Breast epithelium (tissue), 4 donors: ENCODE results near the gene MOXD1. TPM values are rescaled to one million over a fixed set of nuclear protein-coding genes. Genes with fewer than 3 reads are reported as not detected.

Experiments
- DNase-seq, 2 donors: peaks; one replicate each; pipeline ENCODE4 v3.0.0-alpha.2; 2019; ENCODE audit warnings: low spot score in 2 of 2
- H3K27ac ChIP-seq, 2 donors: fragments of 200-600 bp; sonication (generic) in 1 of 2; one replicate each; pipeline ENCODE4 v1.5.1; 2016 to 2019; ENCODE audit warnings: mild to moderate bottlenecking in 1 of 2
- H3K27me3 ChIP-seq, 2 donors: fragments of 200-600 bp; sonication (generic) in 1 of 2; one replicate each; pipeline versions ENCODE4 v1.5.1 to v1.6.0; 2017 to 2019; ENCODE audit warnings: control low read depth in 1 of 2, mild to moderate bottlenecking in 1 of 2
- H3K36me3 ChIP-seq: fragments of 200-600 bp; one replicate; pipeline ENCODE4 v1.5.1; 2019
- H3K4me1 ChIP-seq, 2 donors: fragments of 200-600 bp; sonication (generic); one replicate each; pipeline ENCODE4 v1.5.1; 2016 to 2019; ENCODE audit warnings: control low read depth in 1 of 2
- H3K4me3 ChIP-seq, 3 donors: fragments of 200-600 bp; sonication (generic); 1 replicate in 2 of 3; 2 replicates in 1 of 3; pipeline ENCODE4 v1.5.1; 2016 to 2019; ENCODE audit warnings: mild to moderate bottlenecking in 3 of 3, moderate library complexity in 2 of 3
- H3K9me3 ChIP-seq, 2 donors: fragments of 200-600 bp; sonication (generic) in 1 of 2; one replicate each; pipeline ENCODE4 v1.5.1; 2016 to 2019; ENCODE audit warnings: control low read depth in 1 of 2
- POLR2A ChIP-seq: fragments of 450-650 bp; IDR thresholded peaks from one replicate; pipeline ENCODE4 v1.6.1; 2016; ENCODE audit warnings: antibody characterized with exemption, mild to moderate bottlenecking, moderate library complexity
- POLR2AphosphoS5 ChIP-seq, 3 donors: sonication (generic); formaldehyde crosslinking; IDR thresholded peaks; one replicate each; pipeline ENCODE4 v1.6.1; 2017; ENCODE audit warnings: antibody characterized with exemption in 3 of 3
- intact Hi-C: fragments of 100-400 bp; cut with DNase I; formaldehyde crosslinking; loops from one replicate; pipeline ENCODE4 v1.15.1; 2023; ENCODE audit warnings: low total_unique reads
- total RNA-seq, 3 donors: library from RNA; depleted of rRNA; stranded (reverse); fragments of >200 nt; gene quantifications; one replicate each; pipeline ENCODE4 v1.1.0, GENCODE V29; 2016
- TF ChIP-seq, protein P1 (sequence below), 3 donors: fragments of 450-650 bp; IDR thresholded peaks; one replicate each; pipeline ENCODE4 v1.5.1; 2016 to 2017; ENCODE audit warnings: antibody characterized with exemption in 3 of 3, mild to moderate bottlenecking in 3 of 3, moderate library complexity in 3 of 3

MOXD1 gene
- total RNA-seq, 3 donors from 2014 or later: 1.8 to 2.9 (median 1.9) TPM

DNA sequence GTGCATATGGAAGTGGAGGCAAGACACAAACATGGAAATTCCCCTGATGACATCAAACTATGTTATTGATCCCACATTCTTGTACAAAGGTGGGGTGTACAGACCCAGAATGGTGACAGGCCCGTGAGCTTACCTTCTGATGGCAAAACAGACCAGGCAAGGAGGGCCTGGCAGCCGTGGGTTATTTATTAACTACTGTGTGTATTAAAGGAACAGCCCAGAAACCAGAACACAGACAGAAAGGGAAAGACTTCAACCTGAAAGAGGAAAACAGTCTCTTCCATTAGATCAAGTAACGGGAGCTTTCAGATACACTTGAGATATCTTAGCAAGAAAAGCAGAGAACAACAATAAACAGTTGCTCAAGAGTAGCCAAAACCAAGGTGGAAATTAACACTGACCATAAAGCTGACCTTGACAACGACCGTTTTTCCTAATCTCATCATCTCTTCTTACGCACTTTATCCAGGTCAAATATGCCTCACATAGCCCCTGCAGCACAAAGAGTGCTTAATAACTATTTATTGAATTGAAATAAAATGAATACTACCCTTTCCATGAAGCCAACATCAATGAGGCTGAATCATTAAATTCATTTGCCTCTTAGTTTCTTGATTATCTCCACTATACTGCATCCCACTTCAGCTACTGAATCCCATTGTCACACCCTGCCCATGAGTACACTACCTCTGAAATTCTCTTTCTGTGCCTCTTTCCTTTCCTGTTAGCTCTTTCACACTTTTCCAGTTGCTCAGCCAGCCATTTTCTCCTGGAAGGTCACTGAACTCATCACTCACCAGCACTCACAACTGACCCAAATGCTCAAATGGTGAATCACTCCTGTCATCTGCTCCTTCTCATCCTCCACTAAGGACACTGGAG is 67.4 kb downstream of the MOXD1 start:
- TF ChIP-seq, protein P1, sequence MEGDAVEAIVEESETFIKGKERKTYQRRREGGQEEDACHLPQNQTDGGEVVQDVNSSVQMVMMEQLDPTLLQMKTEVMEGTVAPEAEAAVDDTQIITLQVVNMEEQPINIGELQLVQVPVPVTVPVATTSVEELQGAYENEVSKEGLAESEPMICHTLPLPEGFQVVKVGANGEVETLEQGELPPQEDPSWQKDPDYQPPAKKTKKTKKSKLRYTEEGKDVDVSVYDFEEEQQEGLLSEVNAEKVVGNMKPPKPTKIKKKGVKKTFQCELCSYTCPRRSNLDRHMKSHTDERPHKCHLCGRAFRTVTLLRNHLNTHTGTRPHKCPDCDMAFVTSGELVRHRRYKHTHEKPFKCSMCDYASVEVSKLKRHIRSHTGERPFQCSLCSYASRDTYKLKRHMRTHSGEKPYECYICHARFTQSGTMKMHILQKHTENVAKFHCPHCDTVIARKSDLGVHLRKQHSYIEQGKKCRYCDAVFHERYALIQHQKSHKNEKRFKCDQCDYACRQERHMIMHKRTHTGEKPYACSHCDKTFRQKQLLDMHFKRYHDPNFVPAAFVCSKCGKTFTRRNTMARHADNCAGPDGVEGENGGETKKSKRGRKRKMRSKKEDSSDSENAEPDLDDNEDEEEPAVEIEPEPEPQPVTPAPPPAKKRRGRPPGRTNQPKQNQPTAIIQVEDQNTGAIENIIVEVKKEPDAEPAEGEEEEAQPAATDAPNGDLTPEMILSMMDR (IDR thresholded peaks at IDR 0.05): no peak
- no peak for TF ChIP-seq POLR2A
- TF ChIP-seq POLR2AphosphoS5 (IDR thresholded peaks at IDR 0.05): no peak
- Histone ChIP-seq H3K27me3 (no peaks in the 10 kb centered on the region), H3K27ac (no peak overlapping the region), H3K4me3 (no peak overlapping the region), H3K36me3 (no peaks in the 10 kb centered on the region), H3K4me1 (no peaks in the 10 kb centered on the region), H3K9me3 (no peaks in the 10 kb centered on the region)
- DNase-seq: no peak
- intact Hi-C loops: no loop called here

DNA sequence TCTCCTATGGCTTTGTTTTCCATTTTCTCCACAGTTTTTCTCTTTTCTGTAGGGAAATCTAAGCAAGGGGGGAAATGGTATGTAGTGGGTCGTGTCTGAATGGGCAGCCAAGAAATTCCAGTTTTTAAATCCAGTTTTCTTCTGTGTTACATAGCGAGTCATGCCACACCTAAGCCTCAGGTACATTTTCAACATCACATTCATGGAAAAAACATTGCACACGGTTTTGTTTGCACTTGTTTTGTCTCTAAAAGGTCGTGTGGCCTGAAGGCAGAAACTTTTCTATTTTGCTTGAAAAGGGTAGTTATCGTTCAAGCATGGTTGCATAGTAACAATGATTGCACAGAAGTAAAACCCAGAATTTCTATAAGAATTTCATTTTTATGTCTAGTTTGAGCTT is 70.5 kb downstream of the MOXD1 start:
- Histone ChIP-seq H3K27ac (no peak overlapping the region), H3K4me3 (no peak overlapping the region), H3K4me1 (no peaks in the 10 kb centered on the region), H3K27me3 (no peaks in the 10 kb centered on the region), H3K9me3 (no peaks in the 10 kb centered on the region), H3K36me3 (no peaks in the 10 kb centered on the region)
- DNase-seq: no peak
- TF ChIP-seq POLR2A (no peak), POLR2AphosphoS5 (IDR thresholded peaks at IDR 0.05) (no peak)
- TF ChIP-seq, protein P1 (IDR thresholded peaks at IDR 0.05): no peak
- intact Hi-C loops: no loop called here

DNA sequence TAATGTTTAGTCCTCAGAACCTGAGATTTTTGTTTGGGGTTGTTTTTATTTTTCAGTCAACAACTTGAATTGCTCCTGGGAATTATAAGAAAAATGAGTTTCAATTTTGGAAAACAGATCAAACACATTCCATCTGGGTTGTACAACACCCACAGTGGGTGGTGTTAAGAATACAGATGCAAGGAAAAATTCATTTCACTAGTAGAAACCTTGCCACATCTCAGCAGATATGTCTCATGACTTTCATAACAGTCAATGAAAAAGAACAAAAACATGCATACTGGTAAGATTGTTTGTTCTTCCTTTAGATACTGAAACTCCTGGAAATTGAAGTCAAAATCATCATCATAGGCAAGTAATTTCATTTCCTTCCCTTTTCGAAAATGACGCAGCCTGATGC is 78.9 kb downstream of the MOXD1 start:
- TF ChIP-seq POLR2A (no peak), POLR2AphosphoS5 (IDR thresholded peaks at IDR 0.05) (no peak)
- TF ChIP-seq, protein P1 (IDR thresholded peaks at IDR 0.05): no peak
- no peak overlapping the region for H3K4me3 ChIP-seq
- intact Hi-C loops: no loop called here
- H3K36me3 ChIP-seq: no peaks in the 10 kb centered on the region
- H3K27ac ChIP-seq: no peak overlapping the region
- H3K9me3 ChIP-seq: peaks cover 0 to 4% of the 10 kb centered on the region in 2 donors
- H3K27me3 ChIP-seq: no peaks in the 10 kb centered on the region
- DNase-seq: no peak
- no peaks in the 10 kb centered on the region for H3K4me1 ChIP-seq

DNA sequence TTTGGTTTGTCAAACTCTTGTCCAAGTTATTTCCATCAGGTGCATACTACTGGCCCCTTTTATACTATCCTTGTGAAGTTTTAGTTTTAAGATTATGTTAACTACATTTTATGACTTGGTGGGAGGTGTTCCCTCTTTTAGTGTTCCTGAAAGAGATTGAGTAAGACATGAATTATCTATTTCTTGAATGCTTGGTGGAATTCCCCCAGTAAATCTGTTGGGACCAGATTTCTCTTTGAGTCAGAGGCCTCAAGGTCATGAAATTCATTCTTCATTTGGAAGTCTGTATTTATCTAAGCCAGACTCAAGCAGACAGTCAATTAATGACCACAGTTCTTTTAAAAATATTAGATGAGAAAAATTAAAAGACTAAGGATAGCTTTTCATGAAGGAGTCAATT is 81.3 kb downstream of the MOXD1 start:
- Histone ChIP-seq H3K36me3 (no peaks in the 10 kb centered on the region), H3K27ac (no peak overlapping the region), H3K9me3 (peaks cover 0 to 14% of the 10 kb centered on the region in 2 donors), H3K27me3 (no peaks in the 10 kb centered on the region), H3K4me3 (no peak overlapping the region), H3K4me1 (no peaks in the 10 kb centered on the region)
- no peak for DNase-seq
- TF ChIP-seq POLR2AphosphoS5 (IDR thresholded peaks at IDR 0.05): no peak
- TF ChIP-seq POLR2A: no peak
- TF ChIP-seq, protein P1 (IDR thresholded peaks at IDR 0.05): no peak
- intact Hi-C loops: no loop called here

DNA sequence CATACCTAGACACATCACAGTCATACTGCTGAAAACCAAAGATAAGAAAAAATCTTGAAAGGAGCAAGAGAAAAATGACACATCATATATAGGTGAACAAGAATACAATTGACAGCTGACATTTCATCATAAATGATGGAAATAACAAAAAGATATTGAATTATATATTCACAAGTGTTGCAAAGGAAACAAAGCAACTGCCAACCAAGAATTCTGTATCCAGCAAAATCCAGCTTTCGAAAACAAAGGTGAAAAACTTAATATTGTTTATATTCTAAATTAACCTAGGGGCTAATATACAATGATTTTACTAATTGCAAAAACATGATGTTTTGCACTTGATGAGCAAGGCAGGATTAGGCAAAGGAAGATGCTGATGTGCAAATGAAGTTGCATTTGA is 84.3 kb downstream of the MOXD1 start:
- Histone ChIP-seq H3K36me3 (no peaks in the 10 kb centered on the region), H3K4me3 (no peak overlapping the region), H3K27me3 (no peaks in the 10 kb centered on the region), H3K4me1 (no peaks in the 10 kb centered on the region), H3K27ac (no peak overlapping the region), H3K9me3 (peaks cover 0 to 14% of the 10 kb centered on the region in 2 donors)
- DNase-seq: no peak
- no peak for TF ChIP-seq POLR2A
- intact Hi-C loops: no loop called here
